H9 (cell line): ENCODE measurements around the gene ZNF749. TPM values are rescaled to one million over a fixed set of nuclear protein-coding genes. Genes with fewer than 3 reads are reported as not detected.
"Not testable (repeated sequence)": the region's sequence is repeated elsewhere in the genome, so short reads cannot be mapped to it uniquely, and the experiment has no call there.

Experiments
- DNase-seq: peaks from one replicate; pipeline ENCODE4 v3.0.0-alpha.2; 2017
- H2AFZ ChIP-seq: one replicate; pipeline ENCODE4 v1.6.1; 2013; ENCODE audit warnings: mild to moderate bottlenecking, low read length, control low read depth, moderate library complexity
- H2AK5ac ChIP-seq: 2 replicates; pipeline ENCODE4 v1.6.1; 2013; ENCODE audit warnings: low read length, control low read depth, mixed read lengths; ENCODE audit not compliant: insufficient read length
- H2BK120ac ChIP-seq: one replicate; pipeline ENCODE4 v1.6.1; 2013; ENCODE audit warnings: low read depth, mild to moderate bottlenecking, low read length, control low read depth, inconsistent platforms; ENCODE audit not compliant: poor library complexity, severe bottlenecking
- H2BK12ac ChIP-seq: 2 replicates; pipeline ENCODE4 v1.6.1; 2013; ENCODE audit warnings: low read length, control low read depth, mixed read lengths, low read depth; ENCODE audit not compliant: insufficient read length
- H2BK15ac ChIP-seq: 2 replicates; pipeline ENCODE4 v1.6.1; 2013; ENCODE audit warnings: low read depth, low read length, control low read depth
- H2BK20ac ChIP-seq: one replicate; pipeline ENCODE4 v1.6.1; 2013; ENCODE audit warnings: low read depth, mild to moderate bottlenecking, low read length, control low read depth, inconsistent platforms; ENCODE audit not compliant: poor library complexity, severe bottlenecking
- H2BK5ac ChIP-seq: 2 replicates; pipeline ENCODE4 v1.6.1; 2013; ENCODE audit warnings: low read length, control low read depth, mixed read lengths; ENCODE audit not compliant: insufficient read length
- H3K14ac ChIP-seq: 2 replicates; pipeline ENCODE4 v1.6.1; 2013; ENCODE audit warnings: low read length, control low read depth; ENCODE audit not compliant: insufficient read depth
- H3K18ac ChIP-seq: 2 replicates; pipeline ENCODE4 v1.6.1; 2013; ENCODE audit warnings: low read depth, mild to moderate bottlenecking, mixed read lengths, low read length, control low read depth; ENCODE audit not compliant: insufficient read length
- H3K23ac ChIP-seq: 2 replicates; pipeline ENCODE4 v1.6.1; 2013; ENCODE audit warnings: low read length, control low read depth, mixed read lengths, low read depth; ENCODE audit not compliant: insufficient read length
- H3K23me2 ChIP-seq: 2 replicates; pipeline ENCODE4 v1.6.1; 2013; ENCODE audit warnings: low read depth, mild to moderate bottlenecking, mixed read lengths, low read length, control low read depth; ENCODE audit not compliant: insufficient read length, poor library complexity, severe bottlenecking
- H3K27ac ChIP-seq: 2 replicates; pipeline ENCODE4 v1.5.1; 2013; ENCODE audit warnings: low read length, control low read depth, mixed read lengths, low read depth; ENCODE audit not compliant: insufficient read length
- H3K27me3 ChIP-seq: 2 replicates; pipeline ENCODE4 v1.6.1; 2013; ENCODE audit warnings: low read length, control low read depth, inconsistent platforms; ENCODE audit not compliant: insufficient read depth
- H3K4ac ChIP-seq: 2 replicates; pipeline ENCODE4 v1.6.1; 2013; ENCODE audit warnings: low read depth, mild to moderate bottlenecking, control low read depth, inconsistent platforms, low read length, moderate library complexity
- H3K4me1 ChIP-seq: 2 replicates; pipeline ENCODE4 v1.6.1; 2013; ENCODE audit warnings: low read length, control low read depth, inconsistent platforms; ENCODE audit not compliant: insufficient read depth
- H3K4me2 ChIP-seq: 2 replicates; pipeline ENCODE4 v1.6.1; 2013; ENCODE audit warnings: low read length, control low read depth, mixed read lengths; ENCODE audit not compliant: insufficient read length, insufficient read depth
- H3K56ac ChIP-seq: 2 replicates; pipeline ENCODE4 v1.6.1; 2013; ENCODE audit warnings: low read depth, mild to moderate bottlenecking, mixed read lengths, low read length, control low read depth; ENCODE audit not compliant: insufficient read length
- H3K79me1 ChIP-seq: 2 replicates; pipeline ENCODE4 v1.6.1; 2013; ENCODE audit warnings: low read depth, mild to moderate bottlenecking, moderate library complexity, low read length, control low read depth, inconsistent platforms; ENCODE audit not compliant: insufficient read depth, poor library complexity, severe bottlenecking
- H3K79me2 ChIP-seq: 2 replicates; pipeline ENCODE4 v1.6.1; 2013; ENCODE audit warnings: low read length, control low read depth, inconsistent platforms; ENCODE audit not compliant: insufficient read depth
- H3K9ac ChIP-seq: 2 replicates; pipeline ENCODE4 v1.6.1; 2013; ENCODE audit warnings: low read length, control low read depth, mixed read lengths; ENCODE audit not compliant: insufficient read length; ENCODE audit errors: extremely low read depth
- H3K9me3 ChIP-seq: one replicate; pipeline ENCODE4 v1.6.1; 2013; ENCODE audit warnings: low read depth, low read length, inconsistent platforms; ENCODE audit not compliant: control insufficient read depth
- H3T11ph ChIP-seq: one replicate; pipeline ENCODE4 v1.6.1; 2013; ENCODE audit warnings: mild to moderate bottlenecking, low read length, control low read depth, inconsistent platforms
- H4K20me1 ChIP-seq: one replicate; pipeline ENCODE4 v1.6.1; 2013; ENCODE audit not compliant: control insufficient read depth, insufficient read length, insufficient read depth
- H4K5ac ChIP-seq: 2 replicates; pipeline ENCODE4 v1.6.1; 2013; ENCODE audit warnings: low read depth, mild to moderate bottlenecking, mixed read lengths, low read length, control low read depth; ENCODE audit not compliant: insufficient read length
- H4K8ac ChIP-seq: replicated peaks from 2 replicates; pipeline ENCODE4 v1.6.1; 2013; ENCODE audit warnings: low read length, control low read depth, mixed read lengths, low read depth; ENCODE audit not compliant: insufficient read length
- H4K91ac ChIP-seq: 2 replicates; pipeline ENCODE4 v1.6.1; 2013; ENCODE audit warnings: low read depth, mild to moderate bottlenecking, moderate library complexity, mixed read lengths, low read length, control low read depth; ENCODE audit not compliant: insufficient read length
- H3K27ac Mint-ChIP-seq, 3 experiments: 2 replicates in 2 of 3; 3 replicates in 1 of 3; pipeline ENCODE4 v1.8.0; 2020 to 2021; ENCODE audit warnings: mixed read lengths in 3 of 3, mild to moderate bottlenecking in 1 of 3, moderate library complexity in 1 of 3
- H3K27me3 Mint-ChIP-seq: 2 replicates; pipeline ENCODE4 v1.8.0; 2021; ENCODE audit warnings: low read depth, mild to moderate bottlenecking, moderate library complexity, mixed read lengths
- H3K36me3 Mint-ChIP-seq, 3 experiments: 2 replicates in 2 of 3; 3 replicates in 1 of 3; pipeline ENCODE4 v1.8.0; 2020 to 2021; ENCODE audit warnings: low read depth in 3 of 3, mixed read lengths in 3 of 3; ENCODE audit not compliant: insufficient read depth in 1 of 3
- H3K4me1 Mint-ChIP-seq, 2 experiments: 2 replicates each; pipeline ENCODE4 v1.8.0; 2020; ENCODE audit warnings: mixed read lengths in 2 of 2
- H3K4me3 Mint-ChIP-seq, 2 experiments: 2 replicates in 1 of 2; 3 replicates in 1 of 2; pipeline ENCODE4 v1.8.0; 2020 to 2021; ENCODE audit warnings: mild to moderate bottlenecking in 2 of 2, mixed read lengths in 2 of 2, moderate library complexity in 1 of 2
- H3K9me3 Mint-ChIP-seq, 2 experiments: 2 replicates in 1 of 2; 3 replicates in 1 of 2; pipeline ENCODE4 v1.8.0; 2020; ENCODE audit warnings: mild to moderate bottlenecking in 2 of 2, mixed read lengths in 2 of 2, moderate library complexity in 1 of 2
- WGBS: extraction: QIAGEN DNeasy Blood & Tissue Kit; methylation state at CpG from one replicate; pipeline ENCODE4 v1.1.7; 2013; ENCODE audit warnings: missing lambda C conversion rate, low lambda C conversion rate, mixed read lengths; ENCODE audit not compliant: insufficient read length; ENCODE audit errors: extremely low coverage; 5-methylcytosine and 5-hydroxymethylcytosine counted together
- total RNA-seq: library from RNA; stranded (reverse); gene quantifications from 2 replicates; pipeline ENCODE4 v1.2.1, GENCODE V29; 2021

Gene ZNF749
- total RNA-seq, 1 experiment from 2014 or later = 25.0 TPM

DNA sequence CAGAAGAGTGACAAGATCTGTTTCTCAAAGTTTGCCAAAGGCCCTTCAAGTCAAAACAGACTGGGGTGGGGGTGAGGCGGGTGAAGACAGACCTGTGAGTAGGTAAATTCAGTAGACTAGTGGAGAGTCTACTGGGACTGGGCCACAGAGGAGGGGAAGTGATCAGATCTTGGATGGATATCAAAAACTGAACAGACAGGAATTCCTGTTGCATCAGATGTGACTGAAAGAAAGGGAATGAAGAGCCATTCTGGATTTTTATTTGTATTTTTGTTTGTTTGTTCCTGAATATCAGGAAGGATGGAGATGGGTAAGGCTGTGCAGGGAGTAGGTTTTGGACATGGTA, 53.1 kb downstream of the ZNF749 start:
- H3K4me1 Mint-ChIP-seq = peaks cover 9 to 11% of the 10 kb centered on the region in 2 experiments

More for the DNA sequence above, 53.1 kb downstream of the ZNF749 start:
- H4K20me1 ChIP-seq, H3K23ac ChIP-seq, H3K79me1 ChIP-seq, H3K27me3 ChIP-seq, H4K5ac ChIP-seq, H2BK15ac ChIP-seq, H2BK120ac ChIP-seq, H3T11ph ChIP-seq, H2BK12ac ChIP-seq, H3K18ac ChIP-seq, H3K14ac ChIP-seq, H2BK5ac ChIP-seq, H3K27ac ChIP-seq, H2AFZ ChIP-seq, H3K23me2 ChIP-seq, H3K79me2 ChIP-seq, H3K4ac ChIP-seq, H3K56ac ChIP-seq, H3K9me3 ChIP-seq, H3K27ac Mint-ChIP-seq, H2AK5ac ChIP-seq, H4K8ac ChIP-seq, H2BK20ac ChIP-seq, H3K4me1 ChIP-seq, H4K91ac ChIP-seq, DNase-seq: not testable (repeated sequence)
- peaks cover 13 to 38% of the 10 kb centered on the region in 2 experiments for H3K9me3 Mint-ChIP-seq
- Histone ChIP-seq H3K9ac (peak overlapping the region; percentile 46), H3K4me2 (peak overlapping the region; percentile 54)
- peak overlapping the region; percentile 76 to 83 for H3K4me3 Mint-ChIP-seq
- no CpG with 5 or more reads among the region's 1 CpG for WGBS
- peaks cover 38 to 48% (median 45%) of the 10 kb centered on the region in 3 experiments for H3K36me3 Mint-ChIP-seq
- peaks cover 10% of the 10 kb centered on the region for H3K27me3 Mint-ChIP-seq

Other genes starting within 250 kb of the ZNF749 start
- 23.4 and 25.3 TPM in 2 replicates for gene ZNF264, start 243.8 kb upstream of the ZNF749 start, total RNA-seq
- gene AURKC, start 204.3 kb upstream of the ZNF749 start, total RNA-seq = 3.3 and 3.8 TPM in 2 replicates
- gene ZNF805, start 194.7 kb upstream of the ZNF749 start, total RNA-seq = 15.4 and 16.8 TPM in 2 replicates
- gene ZNF460, start 154.8 kb upstream of the ZNF749 start, total RNA-seq = 65.4 and 65.9 TPM in 2 replicates
- 8.2 and 8.4 TPM in 2 replicates for gene ZNF543, start 114.9 kb upstream of the ZNF749 start, total RNA-seq
- gene ZNF304, start 84.1 kb upstream of the ZNF749 start, total RNA-seq = 13.5 and 13.9 TPM in 2 replicates
- gene TRAPPC2B, start 71.8 kb upstream of the ZNF749 start, total RNA-seq = 10.0 and 12.4 TPM in 2 replicates
- gene ZNF547, start 71.8 kb upstream of the ZNF749 start, total RNA-seq = 3.5 and 3.8 TPM in 2 replicates
- gene ZNF548, start 45.5 kb upstream of the ZNF749 start, total RNA-seq = 13.0 and 13.9 TPM in 2 replicates
- gene ZNF17, start 24.2 kb upstream of the ZNF749 start, total RNA-seq = 14.0 and 16.3 TPM in 2 replicates
- gene VN1R1, start 21.8 kb downstream of the ZNF749 start, total RNA-seq = 0.53 and 0.74 TPM in 2 replicates
- 11.4 and 14.4 TPM in 2 replicates for gene ZNF772, start 42.2 kb downstream of the ZNF749 start, total RNA-seq
- 12.8 and 13.4 TPM in 2 replicates for gene ZNF419, start 52.4 kb downstream of the ZNF749 start, total RNA-seq
- gene ZNF773, start 64.6 kb downstream of the ZNF749 start, total RNA-seq = 7.1 and 8.2 TPM in 2 replicates
- 10.2 and 11.6 TPM in 2 replicates for gene ZNF549, start 92.0 kb downstream of the ZNF749 start, total RNA-seq
- 11.4 and 13.5 TPM in 2 replicates for gene ZNF550, start 124.5 kb downstream of the ZNF749 start, total RNA-seq
- 10.9 and 11.4 TPM in 2 replicates for gene ZNF416, start 143.6 kb downstream of the ZNF749 start, total RNA-seq
- gene ZIK1, start 148.8 kb downstream of the ZNF749 start, total RNA-seq = 27.8 and 28.1 TPM in 2 replicates
- 7.9 and 9.3 TPM in 2 replicates for gene ZNF530, start 164.6 kb downstream of the ZNF749 start, total RNA-seq
- 43.2 and 44.1 TPM in 2 replicates for gene ZNF134, start 178.9 kb downstream of the ZNF749 start, total RNA-seq
- 12.9 and 14.8 TPM in 2 replicates for gene ZNF211, start 197.8 kb downstream of the ZNF749 start, total RNA-seq
- gene ZSCAN4, start 233.6 kb downstream of the ZNF749 start, total RNA-seq = not detected in 2 replicates
- gene ZNF551, start 246.7 kb downstream of the ZNF749 start, total RNA-seq = 28.7 and 30.6 TPM in 2 replicates